ENCODE results near the gene UBR1. TPM values are rescaled to one million over a fixed set of nuclear protein-coding genes. Genes with fewer than 3 reads are reported as not detected.
"Not testable (repeated sequence)": the region's sequence is repeated elsewhere in the genome, so short reads cannot be mapped to it uniquely, and the experiment has no call there.

Gene UBR1
- polyA plus RNA-seq, 1 donor from 2014 or later = 33.5 TPM

GRCh38 chr15:43007551-43007950 lies 98.3 kb downstream of the UBR1 start:
- no peaks in the 10 kb centered on the region for H3K27me3 ChIP-seq (ENCODE audit: insufficient read depth, low read depth, low read length)
- no peaks in the 10 kb centered on the region for H3K9me2 ChIP-seq (ENCODE audit: insufficient read depth, low read length)
- H3K9ac ChIP-seq (ENCODE audit: low read length) = no peak overlapping the region
- H3F3A ChIP-seq (ENCODE audit: insufficient read depth, low read length, poor library complexity, severe bottlenecking) = no peaks in the 10 kb centered on the region
- H2AFZ ChIP-seq (ENCODE audit: low read depth, low read length) = no peak overlapping the region
- H4K20me1 ChIP-seq (ENCODE audit: insufficient read depth) = no peaks in the 10 kb centered on the region
- no peaks in the 10 kb centered on the region for H3K9me3 ChIP-seq (ENCODE audit: low read length)
- H3K27ac ChIP-seq (ENCODE audit: low read length) = no peak overlapping the region
- TF ChIP-seq RAD21 (conservative IDR thresholded peaks at IDR 0.05) (no peak), EP300 (conservative IDR thresholded peaks at IDR 0.05; ENCODE audit: poor library complexity, severe bottlenecking) (no peak), TAF1 (IDR thresholded peaks at IDR 0.05; ENCODE audit: low read depth) (no peak), REST (IDR thresholded peaks at IDR 0.05; ENCODE audit: borderline replicate concordance) (no peak), EZH2 (IDR thresholded peaks at IDR 0.05; ENCODE audit: borderline replicate concordance, insufficient read depth, low read length, poor library complexity, severe bottlenecking) (no peak), SMC3 (conservative IDR thresholded peaks at IDR 0.05; ENCODE audit: poor library complexity) (no peak), MXI1 (conservative IDR thresholded peaks at IDR 0.05; ENCODE audit: poor library complexity, severe bottlenecking) (no peak), POLR2AphosphoS5 (IDR thresholded peaks at IDR 0.05) (no peak)
- TF ChIP-seq, protein P1, sequence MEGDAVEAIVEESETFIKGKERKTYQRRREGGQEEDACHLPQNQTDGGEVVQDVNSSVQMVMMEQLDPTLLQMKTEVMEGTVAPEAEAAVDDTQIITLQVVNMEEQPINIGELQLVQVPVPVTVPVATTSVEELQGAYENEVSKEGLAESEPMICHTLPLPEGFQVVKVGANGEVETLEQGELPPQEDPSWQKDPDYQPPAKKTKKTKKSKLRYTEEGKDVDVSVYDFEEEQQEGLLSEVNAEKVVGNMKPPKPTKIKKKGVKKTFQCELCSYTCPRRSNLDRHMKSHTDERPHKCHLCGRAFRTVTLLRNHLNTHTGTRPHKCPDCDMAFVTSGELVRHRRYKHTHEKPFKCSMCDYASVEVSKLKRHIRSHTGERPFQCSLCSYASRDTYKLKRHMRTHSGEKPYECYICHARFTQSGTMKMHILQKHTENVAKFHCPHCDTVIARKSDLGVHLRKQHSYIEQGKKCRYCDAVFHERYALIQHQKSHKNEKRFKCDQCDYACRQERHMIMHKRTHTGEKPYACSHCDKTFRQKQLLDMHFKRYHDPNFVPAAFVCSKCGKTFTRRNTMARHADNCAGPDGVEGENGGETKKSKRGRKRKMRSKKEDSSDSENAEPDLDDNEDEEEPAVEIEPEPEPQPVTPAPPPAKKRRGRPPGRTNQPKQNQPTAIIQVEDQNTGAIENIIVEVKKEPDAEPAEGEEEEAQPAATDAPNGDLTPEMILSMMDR (IDR thresholded peaks at IDR 0.05; ENCODE audit: poor library complexity, severe bottlenecking) = no peak
- no peak overlapping the region for H3K4me2 ChIP-seq (ENCODE audit: low read length)
- peaks cover 16% of the 10 kb centered on the region for H3K36me3 ChIP-seq (ENCODE audit: insufficient read depth, low read length)
- H3K79me2 ChIP-seq (replicated peaks; ENCODE audit: insufficient read depth, low read length) = no peaks in the 10 kb centered on the region
- no peak overlapping the region for H3K4me3 ChIP-seq (ENCODE audit: low read length)

GRCh38 chr15:43006991-43007390 lies 98.8 kb downstream of the UBR1 start:
- H3K4me2 ChIP-seq (ENCODE audit: low read length) = no peak overlapping the region
- no peak overlapping the region for H3K4me3 ChIP-seq (ENCODE audit: low read length)
- no peaks in the 10 kb centered on the region for H3K79me2 ChIP-seq (replicated peaks; ENCODE audit: insufficient read depth, low read length)
- no peaks in the 10 kb centered on the region for H3F3A ChIP-seq (ENCODE audit: insufficient read depth, low read length, poor library complexity, severe bottlenecking)
- H3K9me2 ChIP-seq (ENCODE audit: insufficient read depth, low read length) = no peaks in the 10 kb centered on the region
- H3K36me3 ChIP-seq (ENCODE audit: insufficient read depth, low read length) = peaks cover 16% of the 10 kb centered on the region
- no peaks in the 10 kb centered on the region for H4K20me1 ChIP-seq (ENCODE audit: insufficient read depth)
- H3K27me3 ChIP-seq (ENCODE audit: insufficient read depth, low read depth, low read length) = no peaks in the 10 kb centered on the region
- TF ChIP-seq RAD21 (conservative IDR thresholded peaks at IDR 0.05) = no peak
- TF ChIP-seq EP300 (conservative IDR thresholded peaks at IDR 0.05; ENCODE audit: poor library complexity, severe bottlenecking) = no peak
- no peak for TF ChIP-seq EZH2 (IDR thresholded peaks at IDR 0.05; ENCODE audit: borderline replicate concordance, insufficient read depth, low read length, poor library complexity, severe bottlenecking)
- H3K9ac ChIP-seq (ENCODE audit: low read length) = no peak overlapping the region
- H2AFZ ChIP-seq (ENCODE audit: low read depth, low read length) = no peak overlapping the region
- H3K9me3 ChIP-seq (ENCODE audit: low read length) = no peaks in the 10 kb centered on the region
- no peak overlapping the region for H3K27ac ChIP-seq (ENCODE audit: low read length)

GRCh38 chr15:43004886-43005595 lies 100.8 kb downstream of the UBR1 start:
- H4K20me1 ChIP-seq (ENCODE audit: insufficient read depth); H3K27ac ChIP-seq (ENCODE audit: low read length); H3K9me2 ChIP-seq (ENCODE audit: insufficient read depth, low read length); H3K4me3 ChIP-seq (ENCODE audit: low read length); H3K79me2 ChIP-seq (replicated peaks; ENCODE audit: insufficient read depth, low read length); H3K27me3 ChIP-seq (ENCODE audit: insufficient read depth, low read depth, low read length); H3F3A ChIP-seq (ENCODE audit: insufficient read depth, low read length, poor library complexity, severe bottlenecking); H2AFZ ChIP-seq (ENCODE audit: low read depth, low read length); H3K9ac ChIP-seq (ENCODE audit: low read length); H3K4me2 ChIP-seq (ENCODE audit: low read length); H3K9me3 ChIP-seq (ENCODE audit: low read length): not testable (repeated sequence)
- H3K36me3 ChIP-seq (ENCODE audit: insufficient read depth, low read length) = peaks cover 16% of the 10 kb centered on the region
